Heart right ventricle (tissue), 16 donors: ENCODE results near the gene PDE9A. TPM values are rescaled to one million over a fixed set of nuclear protein-coding genes. Genes with fewer than 3 reads are reported as not detected.

Experiments
- ATAC-seq, 8 donors: fragments of 200-7000 bp; cut with Tn5 transposase; one replicate each; pipeline ENCODE4 v1.9.1; 2020; ENCODE audit warnings: mild to moderate bottlenecking in 8 of 8, moderate library complexity in 8 of 8, moderate number of reproducible peaks in 1 of 8
- DNase-seq, 2 donors: peaks; one replicate each; pipeline ENCODE4 v3.0.0-alpha.2; 2020
- H3K27ac ChIP-seq, 10 donors: fragments of 200-600 bp; sonication (generic) in 2 of 10; one replicate each; pipeline versions ENCODE4 v1.5.0 to v1.8.0; 2020 to 2022; ENCODE audit warnings: mild to moderate bottlenecking in 3 of 10
- H3K27me3 ChIP-seq, 7 donors: fragments of 200-600 bp; one replicate each; pipeline ENCODE4 v1.8.0; 2021 to 2022; ENCODE audit warnings: mild to moderate bottlenecking in 2 of 7
- H3K36me3 ChIP-seq, 9 donors: fragments of 200-600 bp; sonication (generic) in 1 of 9; one replicate each; pipeline versions ENCODE4 v1.5.0 to v1.8.0; 2020 to 2022; ENCODE audit warnings: mild to moderate bottlenecking in 2 of 9
- H3K4me1 ChIP-seq, 9 donors: fragments of 200-600 bp; sonication (generic) in 1 of 9; one replicate each; pipeline versions ENCODE4 v1.5.0 to v1.8.0; 2020 to 2022; ENCODE audit warnings: mild to moderate bottlenecking in 4 of 9
- H3K4me3 ChIP-seq, 10 donors: fragments of 200-600 bp; sonication (generic) in 2 of 10; one replicate each; pipeline versions ENCODE4 v1.5.0 to v1.8.0; 2020 to 2022; ENCODE audit warnings: mild to moderate bottlenecking in 7 of 10, moderate library complexity in 2 of 10
- H3K9me3 ChIP-seq, 11 donors: fragments of 200-600 bp in 10 of 11; sonication (generic) in 2 of 11; one replicate each; pipeline versions ENCODE4 v1.5.0 to v1.8.0; 2013 to 2022; ENCODE audit warnings: mild to moderate bottlenecking in 2 of 11, control low read depth in 1 of 11, moderate library complexity in 1 of 11
- CTCF ChIP-seq, 9 donors: fragments of 200-600 bp; sonication (generic) in 2 of 9; IDR thresholded peaks; one replicate each; pipeline versions ENCODE4 v1.5.0 to v1.8.0; 2021 to 2022; ENCODE audit warnings: antibody characterized with exemption in 9 of 9, mild to moderate bottlenecking in 5 of 9, moderate library complexity in 1 of 9
- WGBS, 2 donors: extraction: QIAGEN DNeasy Blood & Tissue Kit; methylation state at CpG; one replicate each; pipeline ENCODE4 v1.1.7; 2013; ENCODE audit warnings: inconsistent platforms in 1 of 2; 5-methylcytosine and 5-hydroxymethylcytosine counted together
- intact Hi-C, 10 donors: fragments of 100-400 bp; cut with DNase I; formaldehyde crosslinking; loops; one replicate each; pipeline versions ENCODE4 v1.11.1 to v1.14.2; 2022
- polyA plus RNA-seq, 2 donors: library from polyadenylated mRNA; stranded (reverse); fragments of 200-250 nt; gene quantifications; one replicate each; pipeline ENCODE4 v1.2.3, GENCODE V29; 2013
- total RNA-seq, 10 donors: library from RNA; stranded (reverse); fragmentation: NEBNext Ultra II Directional in 3 of 10; extraction: Animal tissue kit (Norgen Biotek cat#: 25700) in 3 of 10; gene quantifications; one replicate each; pipeline versions ENCODE4 v1.2.1 to v1.2.4, GENCODE V29; 2021 to 2023
- donor health status: Arrhythmogenic right ventricular cardiomyopathy.
- donor health status: ischemic (EF 13 %, LVEDD 7.1; RV severe dilation, severe dysfunction).
- donor health status: healthy with polysubstance abuse.
- donor health status: DM: no; HTN: yes; CAD: no.
- donor health status: DM: no; HTN: no; CAD: no.
- donor health status: ischemic (EF 25% LVEDD 6.9; RV normal size, moderate dysfunction).
- donor health status: ischemic (EF 25% LVEDD 5.7; RV mildly dilated, moderate dysfunction).
- donor health status: healthy.
- donor health status: DM: yes; HTN: yes; CAD: no.
- donor health status: Ischemic cardiomyopathy.
- donor health status: ischemic (EF 35%, LVEDD 5.7; RV mildly dilated, moderate dysfunction).
- donor health status: nonischemic (EF 11% LVEDD 7.7; RV severe dilation, severe dysfunction).
- donor health status: DM: yes; HTN: yes; CAD: no.
- donor health status: PGD.
- donor health status: ischemic (EF 29% LVEDD 5.4; RV normal size, mild dysfunction).
- donor health status: nonischemic (EF 23%, LVEDD 6.1; RV moderate dilation, normal function).

Gene PDE9A
- total and polyA plus RNA-seq, 12 donors, result 1.2 to 7.0 (median 2.2) TPM

GRCh38 chr21:42635848-42636519, 17.4 kb upstream of the PDE9A start:
- H3K9me3 ChIP-seq, result no peaks in the 10 kb centered on the region
- TF ChIP-seq CTCF (IDR thresholded peaks at IDR 0.05), result no peak
- H3K27ac ChIP-seq, result no peak overlapping the region
- no peaks in the 10 kb centered on the region for H3K36me3 ChIP-seq
- H3K4me1 ChIP-seq, result peaks cover 0 to 7% (median 0%) of the 10 kb centered on the region in 9 donors
- ATAC-seq (no peak), DNase-seq (no peak)
- H3K4me3 ChIP-seq, result no peak overlapping the region
- 70 to 81% methylated on average over 6 of the region's 6 CpGs for WGBS, 2 donors
- peaks cover 0 to 62% (median 36%) of the 10 kb centered on the region in 7 donors for H3K27me3 ChIP-seq
- intact Hi-C loops, result no loop called here

GRCh38 chr21:42636520-42637266, 16.7 kb upstream of the PDE9A start:
- Histone ChIP-seq H3K27ac (no peak overlapping the region), H3K36me3 (no peaks in the 10 kb centered on the region), H3K9me3 (no peaks in the 10 kb centered on the region), H3K27me3 (peaks cover 0 to 68% (median 42%) of the 10 kb centered on the region in 7 donors), H3K4me1 (peaks cover 0 to 14% (median 0%) of the 10 kb centered on the region in 9 donors), H3K4me3 (no peak overlapping the region)
- DNase-seq, result no peak
- intact Hi-C loops, result no loop called here
- ATAC-seq, result peak in 2 of 8 donors; percentile 34 to 45
- 62 to 73% methylated on average over 10 of the region's 10 CpGs for WGBS, 2 donors
- TF ChIP-seq CTCF (IDR thresholded peaks at IDR 0.05), result no peak

- TF ChIP-seq CTCF (IDR thresholded peaks at IDR 0.05), result no peak
- Histone ChIP-seq H3K4me3 (no peak overlapping the region), H3K9me3 (no peaks in the 10 kb centered on the region), H3K27me3 (peaks cover 0 to 69% (median 40%) of the 10 kb centered on the region in 7 donors), H3K4me1 (peaks cover 0 to 15% (median 0%) of the 10 kb centered on the region in 9 donors), H3K36me3 (no peaks in the 10 kb centered on the region), H3K27ac (no peak overlapping the region)
- ATAC-seq (no peak), DNase-seq (no peak)
- intact Hi-C loops, result no loop called here
- 74 to 83% methylated on average over 36 of the region's 36 CpGs for WGBS, 2 donors
Observed at GRCh38 chr21:42637267-42638041, 16.0 kb upstream of the PDE9A start.

GRCh38 chr21:42638266-42638863, 15.1 kb upstream of the PDE9A start:
- intact Hi-C loops, result no loop called here
- H3K36me3 ChIP-seq, result no peaks in the 10 kb centered on the region
- 50 to 57% methylated on average over 19 of the region's 19 CpGs for WGBS, 2 donors
- ATAC-seq, result no peak
- peaks cover 0 to 66% (median 40%) of the 10 kb centered on the region in 7 donors for H3K27me3 ChIP-seq
- H3K4me1 ChIP-seq, result peaks cover 0 to 15% (median 0%) of the 10 kb centered on the region in 9 donors
- DNase-seq, result no peak
- H3K4me3 ChIP-seq, result no peak overlapping the region
- TF ChIP-seq CTCF (IDR thresholded peaks at IDR 0.05), result no peak
- no peaks in the 10 kb centered on the region for H3K9me3 ChIP-seq
- H3K27ac ChIP-seq, result no peak overlapping the region
